HAP-1 (cell line): ENCODE measurements around the gene GPR27.

Experiments used
- DNase-seq, 2 experiments: peaks; one replicate each; pipeline ENCODE4 v3.0.0-alpha.2; 2016 to 2020; ENCODE audit warnings: low spot score in 2 of 2
- H3K27me3 ChIP-seq: fragments of 250-450 bp; sonication (Bioruptor Pico); 2 replicates; pipeline ENCODE4 v1.5.1; 2020; ENCODE audit warnings: low read depth, mild to moderate bottlenecking, moderate library complexity
- H3K36me3 ChIP-seq: fragments of 250-450 bp; sonication (Bioruptor Pico); replicated peaks from 2 replicates; pipeline ENCODE4 v1.5.1; 2020; ENCODE audit warnings: mild to moderate bottlenecking
- H3K4me1 ChIP-seq: fragments of 250-450 bp; sonication (Bioruptor Pico); 2 replicates; pipeline ENCODE4 v1.5.1; 2020; ENCODE audit warnings: mild to moderate bottlenecking
- H3K4me3 ChIP-seq: fragments of 250-450 bp; sonication (Bioruptor Pico); 2 replicates; pipeline ENCODE4 v1.5.1; 2020; ENCODE audit warnings: mild to moderate bottlenecking, moderate library complexity
- H3K9me3 ChIP-seq: fragments of 250-450 bp; sonication (Bioruptor Pico); 2 replicates; pipeline ENCODE4 v1.5.1; 2020; ENCODE audit warnings: mild to moderate bottlenecking, moderate library complexity
- in situ Hi-C: fragments of 300-500 bp; cut with MboI; formaldehyde crosslinking; loops from 3 replicates; pipeline ENCODE4 v1.14.3; 2020; ENCODE audit warnings: low sequenced_read_pairs, inconsistent platforms, mixed read lengths

GPR27 gene

GRCh38 chr3:71784201-71784913 lies 30.7 kb downstream of the GPR27 start:
- in situ Hi-C loops: no loop called here
- H3K9me3 ChIP-seq: no peaks in the 10 kb centered on the region
- H3K27me3 ChIP-seq: peaks cover 51% of the 10 kb centered on the region
- H3K4me1 ChIP-seq: peaks cover 11% of the 10 kb centered on the region; the same call in 1 of the 2 replicates
- no peaks in the 10 kb centered on the region for H3K36me3 ChIP-seq
- peak overlapping the region; percentile 29 for H3K4me3 ChIP-seq
- no peak for DNase-seq

- in situ Hi-C loops: no loop called here
- Histone ChIP-seq H3K4me1 (peaks cover 11% of the 10 kb centered on the region; the same call in 1 of the 2 replicates), H3K9me3 (no peaks in the 10 kb centered on the region), H3K4me3 (peak within 1 kb of the TSS; percentile 29), H3K36me3 (no peaks in the 10 kb centered on the region), H3K27me3 (peaks cover 51% of the 10 kb centered on the region)
- DNase-seq: peak in 1 of 2 experiments; percentile 51
Observed at GRCh38 chr3:71784914-71785531, 31.4 kb downstream of the GPR27 start, which contains the start of gene PROK2. Gene PROK2 (minus strand): TSS chr3:71785148. CDS start chr3:71785052, 96 bp downstream.

GRCh38 chr3:71785532-71786216 lies 32.0 kb downstream of the GPR27 start:
- no peak for DNase-seq
- Histone ChIP-seq H3K9me3 (no peaks in the 10 kb centered on the region), H3K27me3 (peaks cover 51% of the 10 kb centered on the region), H3K4me3 (no peak overlapping the region), H3K4me1 (peaks cover 11% of the 10 kb centered on the region; the same call in 1 of the 2 replicates), H3K36me3 (no peaks in the 10 kb centered on the region)
- in situ Hi-C loops: no loop called here

GRCh38 chr3:71786217-71786549 lies 32.5 kb downstream of the GPR27 start:
- Histone ChIP-seq H3K27me3 (peaks cover 50% of the 10 kb centered on the region), H3K4me1 (peaks cover 11% of the 10 kb centered on the region; the same call in 1 of the 2 replicates), H3K4me3 (no peak overlapping the region), H3K9me3 (no peaks in the 10 kb centered on the region), H3K36me3 (no peaks in the 10 kb centered on the region)
- in situ Hi-C loops: no loop called here
- DNase-seq: no peak

GRCh38 chr3:71786551-71786950 lies 32.9 kb downstream of the GPR27 start:
- Histone ChIP-seq H3K9me3 (no peaks in the 10 kb centered on the region), H3K4me3 (no peak overlapping the region), H3K4me1 (peaks cover 11% of the 10 kb centered on the region; the same call in 1 of the 2 replicates), H3K27me3 (peaks cover 46% of the 10 kb centered on the region), H3K36me3 (no peaks in the 10 kb centered on the region)
- in situ Hi-C loops: no loop called here
- no peak for DNase-seq

- Histone ChIP-seq H3K4me3 (no peak overlapping the region), H3K9me3 (no peaks in the 10 kb centered on the region), H3K4me1 (peaks cover 11% of the 10 kb centered on the region; the same call in 1 of the 2 replicates), H3K36me3 (no peaks in the 10 kb centered on the region), H3K27me3 (peaks cover 32% of the 10 kb centered on the region)
- in situ Hi-C loops: no loop called here
- DNase-seq: no peak
Observed at GRCh38 chr3:71787851-71788405, 34.3 kb downstream of the GPR27 start.

- H3K27me3 ChIP-seq: peaks cover 18% of the 10 kb centered on the region
- no peaks in the 10 kb centered on the region for H3K36me3 ChIP-seq
- no peak for DNase-seq
- H3K4me3 ChIP-seq: no peak overlapping the region
- H3K4me1 ChIP-seq: no peaks in the 10 kb centered on the region
- no peaks in the 10 kb centered on the region for H3K9me3 ChIP-seq
- in situ Hi-C loops: no loop called here
Observed at GRCh38 chr3:71789922-71790321, 36.3 kb downstream of the GPR27 start.

GRCh38 chr3:71791634-71792033 lies 38.0 kb downstream of the GPR27 start:
- in situ Hi-C loops: no loop called here
- no peaks in the 10 kb centered on the region for H3K9me3 ChIP-seq
- no peaks in the 10 kb centered on the region for H3K36me3 ChIP-seq
- no peak for DNase-seq
- H3K4me3 ChIP-seq: no peak overlapping the region
- H3K27me3 ChIP-seq: 0 out of 2 replicates have a peak, but pooled peaks cover 6% of the 10 kb centered on the region
- H3K4me1 ChIP-seq: no peaks in the 10 kb centered on the region

GRCh38 chr3:71796290-71796689 lies 42.6 kb downstream of the GPR27 start:
- Histone ChIP-seq H3K4me3 (no peak overlapping the region), H3K27me3 (peaks cover 4% of the 10 kb centered on the region; the same call in 1 of the 2 replicates), H3K36me3 (no peaks in the 10 kb centered on the region), H3K9me3 (no peaks in the 10 kb centered on the region), H3K4me1 (peaks cover 10% of the 10 kb centered on the region)
- DNase-seq: no peak
- in situ Hi-C loops: no loop called here

- H3K4me1 ChIP-seq: peaks cover 10% of the 10 kb centered on the region
- H3K27me3 ChIP-seq: peaks cover 4% of the 10 kb centered on the region; the same call in 1 of the 2 replicates
- H3K36me3 ChIP-seq: no peaks in the 10 kb centered on the region
- in situ Hi-C loops: no loop called here
- H3K9me3 ChIP-seq: no peaks in the 10 kb centered on the region
- no peak for DNase-seq
- H3K4me3 ChIP-seq: no peak overlapping the region
Observed at GRCh38 chr3:71797455-71797854, 43.8 kb downstream of the GPR27 start.

GRCh38 chr3:71800023-71800422 lies 46.4 kb downstream of the GPR27 start:
- in situ Hi-C loops: no loop called here

GRCh38 chr3:71801986-71802385 lies 48.3 kb downstream of the GPR27 start:
- in situ Hi-C loops: no loop called here
- no peak for DNase-seq
- Histone ChIP-seq H3K36me3 (no peaks in the 10 kb centered on the region), H3K9me3 (no peaks in the 10 kb centered on the region; the same call in 1 of the 2 replicates), H3K4me1 (peaks cover 10% of the 10 kb centered on the region), H3K4me3 (no peak overlapping the region), H3K27me3 (no peaks in the 10 kb centered on the region; the same call in 1 of the 2 replicates)

More at GRCh38 chr3:71800023-71800422, 46.4 kb downstream of the GPR27 start:
- peaks cover 10% of the 10 kb centered on the region for H3K4me1 ChIP-seq
- DNase-seq: peak in 1 of 2 experiments; percentile 42
- no peak overlapping the region for H3K4me3 ChIP-seq
- H3K36me3 ChIP-seq: no peaks in the 10 kb centered on the region
- no peaks in the 10 kb centered on the region; the same call in 1 of the 2 replicates for H3K27me3 ChIP-seq
- no peaks in the 10 kb centered on the region for H3K9me3 ChIP-seq

GRCh38 chr3:71803248-71803647 lies 49.6 kb downstream of the GPR27 start:
- no peak overlapping the region for H3K4me3 ChIP-seq
- H3K9me3 ChIP-seq: no peaks in the 10 kb centered on the region; the same call in 1 of the 2 replicates
- no peaks in the 10 kb centered on the region for H3K36me3 ChIP-seq
- DNase-seq: no peak
- H3K4me1 ChIP-seq: peaks cover 10% of the 10 kb centered on the region
- no peaks in the 10 kb centered on the region; the same call in 1 of the 2 replicates for H3K27me3 ChIP-seq
- in situ Hi-C loops: no loop called here
